GM12865 (cell line): ENCODE data around the gene SMIM31.

Experiments used
- DNase-seq: peaks from one replicate; pipeline ENCODE4 v3.0.0; 2010; ENCODE audit warnings: low read depth
- H3K4me3 ChIP-seq: 2 replicates; pipeline ENCODE4 v1.5.1; 2011; ENCODE audit warnings: mild to moderate bottlenecking, low read depth, low read length, control low read depth
- TF ChIP-seq, protein P1 (sequence below): IDR thresholded peaks from 2 replicates; pipeline ENCODE4 v1.5.1; 2011; ENCODE audit warnings: low read length, control low read depth, low read depth, inconsistent platforms; ENCODE audit not compliant: insufficient read depth; ENCODE audit errors: missing control alignments

Gene SMIM31

DNA sequence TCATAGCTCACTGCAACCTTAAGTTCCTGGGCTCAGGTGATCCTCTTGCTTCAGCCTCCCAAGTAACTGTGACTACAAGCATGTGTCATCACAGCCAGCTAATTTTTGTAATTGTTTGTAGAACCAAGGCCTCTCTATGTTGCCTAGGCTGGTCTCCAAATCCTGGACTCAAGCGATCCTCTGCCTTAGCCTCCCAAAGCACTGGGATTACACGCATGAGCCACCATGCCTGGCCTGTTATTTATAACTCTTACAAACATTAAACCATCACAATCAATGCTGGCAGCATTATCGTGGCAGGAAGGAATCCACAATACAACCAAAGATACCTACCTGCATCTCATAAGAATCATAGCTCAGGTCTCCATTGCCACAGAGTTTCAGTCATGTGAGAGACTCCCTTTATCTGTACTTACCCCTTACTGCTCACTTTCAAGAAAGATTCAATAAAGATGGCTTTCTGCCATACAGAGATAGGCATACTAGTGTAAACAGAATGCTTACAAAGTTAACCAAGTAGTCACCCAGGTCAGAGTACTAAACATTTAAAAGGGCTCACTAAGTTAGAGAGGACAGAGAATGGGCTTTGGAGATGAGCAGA, 48.5 kb downstream of the SMIM31 start:
- no peak overlapping the region for H3K4me3 ChIP-seq
- TF ChIP-seq, protein P1, sequence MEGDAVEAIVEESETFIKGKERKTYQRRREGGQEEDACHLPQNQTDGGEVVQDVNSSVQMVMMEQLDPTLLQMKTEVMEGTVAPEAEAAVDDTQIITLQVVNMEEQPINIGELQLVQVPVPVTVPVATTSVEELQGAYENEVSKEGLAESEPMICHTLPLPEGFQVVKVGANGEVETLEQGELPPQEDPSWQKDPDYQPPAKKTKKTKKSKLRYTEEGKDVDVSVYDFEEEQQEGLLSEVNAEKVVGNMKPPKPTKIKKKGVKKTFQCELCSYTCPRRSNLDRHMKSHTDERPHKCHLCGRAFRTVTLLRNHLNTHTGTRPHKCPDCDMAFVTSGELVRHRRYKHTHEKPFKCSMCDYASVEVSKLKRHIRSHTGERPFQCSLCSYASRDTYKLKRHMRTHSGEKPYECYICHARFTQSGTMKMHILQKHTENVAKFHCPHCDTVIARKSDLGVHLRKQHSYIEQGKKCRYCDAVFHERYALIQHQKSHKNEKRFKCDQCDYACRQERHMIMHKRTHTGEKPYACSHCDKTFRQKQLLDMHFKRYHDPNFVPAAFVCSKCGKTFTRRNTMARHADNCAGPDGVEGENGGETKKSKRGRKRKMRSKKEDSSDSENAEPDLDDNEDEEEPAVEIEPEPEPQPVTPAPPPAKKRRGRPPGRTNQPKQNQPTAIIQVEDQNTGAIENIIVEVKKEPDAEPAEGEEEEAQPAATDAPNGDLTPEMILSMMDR, result no peak
- DNase-seq, result no peak

DNA sequence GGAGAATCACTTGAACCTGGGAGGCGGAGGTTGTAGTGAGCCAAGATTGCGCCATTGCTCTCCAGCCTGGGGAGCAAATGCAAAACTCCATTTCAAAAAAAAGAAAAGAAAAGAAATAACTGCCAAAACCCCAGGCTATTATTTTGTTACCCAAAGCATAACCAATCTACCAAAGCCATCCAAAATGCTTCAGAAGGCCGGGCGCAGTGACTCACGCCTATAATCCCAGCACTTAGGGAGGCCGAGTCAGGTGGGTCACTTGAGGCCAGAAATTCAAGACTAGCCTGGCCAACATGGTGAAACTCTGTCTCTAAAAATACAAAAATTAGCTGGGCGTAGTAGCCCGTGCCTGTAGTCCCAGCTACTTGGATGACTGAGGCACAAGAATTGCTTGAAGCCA, 49.8 kb downstream of the SMIM31 start:
- TF ChIP-seq, protein P1, result no peak
- H3K4me3 ChIP-seq, result no peak overlapping the region
- no peak for DNase-seq

- H3K4me3 ChIP-seq, result no peak overlapping the region
- no peak for DNase-seq
- TF ChIP-seq, protein P1, result no peak
These were observed 53.7 kb downstream of the SMIM31 start for GRCh38 chr4:164807611-164808010.

- H3K4me3 ChIP-seq, result no peak overlapping the region
- no peak for DNase-seq
- TF ChIP-seq, protein P1, result no peak
These were observed 59.6 kb downstream of the SMIM31 start for GRCh38 chr4:164813554-164813953.

DNA sequence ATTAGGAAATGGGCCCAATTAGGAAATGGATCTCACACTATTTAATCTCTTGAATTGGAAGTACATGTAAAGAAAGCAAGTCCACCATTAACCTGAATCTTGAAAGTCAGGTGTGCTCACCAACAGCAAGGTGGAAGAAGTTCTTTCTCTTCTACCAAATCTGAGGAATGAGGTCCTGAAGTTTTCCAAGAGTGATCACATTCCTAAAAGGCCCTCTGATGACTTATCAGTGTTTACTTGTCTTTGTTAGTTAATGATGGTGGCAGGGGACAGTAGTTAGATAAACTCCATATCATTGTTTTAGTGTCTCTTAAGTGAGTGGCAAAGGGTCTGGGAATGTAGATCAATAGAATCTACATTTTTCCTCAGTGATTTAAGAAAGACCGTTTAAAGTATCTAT, 61.8 kb downstream of the SMIM31 start:
- no peak overlapping the region for H3K4me3 ChIP-seq
- TF ChIP-seq, protein P1, result no peak
- no peak for DNase-seq

- TF ChIP-seq, protein P1, result no peak
- no peak overlapping the region for H3K4me3 ChIP-seq
- DNase-seq, result no peak
These were observed 65.4 kb downstream of the SMIM31 start for GRCh38 chr4:164819366-164819765.

DNA sequence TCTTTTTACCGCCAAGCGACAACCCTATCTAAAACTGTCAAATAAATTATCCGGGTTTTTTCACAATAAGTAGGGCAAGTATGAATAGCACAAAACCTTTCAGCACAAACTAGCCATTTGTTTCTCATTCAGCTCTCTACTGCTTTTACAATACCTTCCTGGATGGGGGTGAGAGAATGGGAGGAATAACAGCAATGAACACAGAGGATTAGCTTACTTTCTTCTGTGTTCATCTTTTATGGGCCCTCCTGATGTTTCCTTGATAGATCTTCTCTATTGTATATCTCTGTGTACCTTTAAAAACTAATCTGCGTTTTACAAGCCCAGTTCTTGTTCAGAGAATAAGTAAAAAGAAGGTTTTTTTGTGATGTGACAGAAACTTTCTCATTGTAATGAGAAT, 67.8 kb downstream of the SMIM31 start:
- TF ChIP-seq, protein P1, result no peak
- no peak for DNase-seq
- no peak overlapping the region for H3K4me3 ChIP-seq
